HG03108 (cell line): ENCODE measurements around the gene MED25.

ENCODE experiments used
- ATAC-seq: cut with Tn5 transposase; IDR thresholded peaks from one replicate; pipeline ENCODE4 v1.9.1; 2021; ENCODE audit warnings: moderate library complexity; ENCODE audit not compliant: unreplicated experiment

The MED25 gene

DNA sequence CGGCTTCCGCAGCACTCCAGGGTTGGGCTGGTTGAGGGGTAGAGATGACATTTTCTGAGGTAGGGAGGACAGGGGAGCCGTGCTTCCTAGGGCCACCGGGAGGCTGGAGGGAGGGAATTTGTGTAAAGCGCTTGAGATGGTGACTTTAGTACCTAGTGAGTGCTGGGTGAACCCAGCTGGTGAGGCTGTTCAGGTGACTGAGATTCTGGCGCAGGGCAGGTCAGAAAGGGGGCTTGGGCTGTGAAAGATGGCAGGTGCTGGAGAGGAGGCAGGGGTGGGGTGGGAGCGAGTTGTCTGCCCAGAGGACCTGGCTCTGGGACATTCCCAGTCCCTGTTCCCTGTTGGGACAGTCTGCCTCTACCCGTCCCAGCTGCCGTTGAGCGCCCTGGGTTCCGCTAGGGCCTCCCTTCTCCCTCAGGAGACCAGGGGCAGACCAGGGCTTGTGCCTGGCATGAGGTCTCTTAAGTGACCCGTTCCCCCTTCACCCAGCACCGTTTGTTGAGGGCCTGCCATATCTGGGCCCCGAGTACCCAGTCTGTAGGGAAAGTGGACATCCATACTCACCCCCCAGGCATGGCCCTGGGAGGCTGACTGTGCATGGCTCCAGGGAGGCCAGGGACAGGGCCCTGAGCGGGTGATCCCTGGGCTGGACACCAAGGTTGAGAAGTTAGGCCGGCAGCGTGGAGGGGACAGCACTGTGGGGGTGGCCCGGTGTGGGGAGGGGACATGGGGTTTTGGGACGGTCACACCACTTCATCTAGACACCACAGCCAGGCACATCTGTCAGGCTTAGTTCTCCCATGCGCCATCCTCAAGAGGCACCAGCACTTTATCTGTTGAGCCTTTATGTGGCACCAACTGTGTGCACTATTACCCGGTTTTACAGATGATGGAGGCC, 37.8 kb downstream of the MED25 start:
- no peak for ATAC-seq

DNA sequence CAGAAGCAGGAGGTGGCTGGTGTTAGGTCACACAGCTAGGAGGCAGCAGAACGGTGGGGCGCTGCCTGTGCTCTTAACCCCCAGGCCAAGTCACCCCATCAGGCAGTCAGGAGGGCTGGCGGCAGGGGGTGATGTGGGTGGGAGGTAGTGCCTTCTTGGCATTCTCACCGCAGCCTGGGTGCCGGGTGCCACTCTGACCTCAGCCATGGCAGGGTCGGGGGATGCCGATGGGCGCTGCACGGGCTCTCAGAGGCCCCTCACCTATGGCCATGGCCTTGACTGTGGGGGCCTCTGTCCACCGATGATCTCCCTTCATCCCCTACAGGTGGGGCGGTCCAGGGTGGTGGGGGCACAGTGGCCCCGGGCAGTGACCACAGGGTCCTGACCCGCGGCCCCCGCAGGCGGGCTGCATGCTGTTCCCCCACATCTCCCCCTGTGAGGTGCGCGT, 38.5 kb downstream of the MED25 start:
- no peak for ATAC-seq

DNA sequence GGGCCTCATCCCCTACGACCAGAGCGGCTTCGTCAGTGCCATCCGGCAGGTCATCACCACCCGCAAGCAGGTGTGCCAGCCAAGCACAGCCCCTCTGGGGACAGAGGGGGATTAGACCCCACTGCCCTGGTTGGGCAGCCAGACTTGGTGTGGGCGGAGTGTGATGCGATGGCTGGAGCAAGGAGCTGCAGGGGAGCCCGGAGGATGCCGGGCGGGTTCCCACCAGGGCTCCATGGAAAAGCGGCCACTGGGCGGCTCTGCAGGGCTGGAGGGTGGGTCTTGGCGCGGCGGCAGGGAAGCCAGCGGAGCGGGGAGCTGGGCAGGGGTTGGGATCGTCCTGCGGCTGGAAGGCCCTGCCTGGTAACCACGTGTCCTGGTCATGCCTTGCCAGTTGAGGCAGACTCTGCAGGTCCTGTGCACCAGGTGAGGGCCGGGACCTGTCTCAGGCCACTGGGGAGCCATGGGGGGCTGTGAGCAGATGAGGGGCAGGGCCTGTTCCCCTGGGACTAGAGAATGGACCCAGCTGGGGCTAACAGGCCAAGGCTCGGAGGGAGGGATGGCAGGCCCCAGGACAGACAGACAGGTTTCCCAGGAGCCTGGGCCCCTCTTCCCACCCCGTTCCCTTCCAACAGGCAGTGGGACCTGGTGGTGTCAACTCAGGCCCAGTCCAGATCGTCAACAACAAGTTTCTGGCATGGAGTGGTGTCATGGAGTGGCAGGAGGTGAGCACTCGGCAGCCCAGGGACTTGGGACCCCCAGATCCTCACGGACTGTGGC, 39.2 kb downstream of the MED25 start:
- no peak for ATAC-seq

DNA sequence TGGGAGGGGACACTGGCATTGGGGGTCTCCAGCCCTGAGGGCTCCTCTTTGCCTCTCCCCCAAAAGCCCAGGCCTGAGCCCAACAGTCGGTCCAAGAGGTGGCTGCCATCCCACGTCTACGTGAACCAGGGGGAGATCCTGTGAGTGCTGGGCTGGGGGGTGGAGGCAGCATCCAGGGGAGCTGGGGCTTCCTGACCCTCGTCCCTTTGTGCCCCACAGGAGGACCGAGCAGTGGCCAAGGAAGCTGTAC, 39.7 kb downstream of the MED25 start:
- ATAC-seq: no peak

DNA sequence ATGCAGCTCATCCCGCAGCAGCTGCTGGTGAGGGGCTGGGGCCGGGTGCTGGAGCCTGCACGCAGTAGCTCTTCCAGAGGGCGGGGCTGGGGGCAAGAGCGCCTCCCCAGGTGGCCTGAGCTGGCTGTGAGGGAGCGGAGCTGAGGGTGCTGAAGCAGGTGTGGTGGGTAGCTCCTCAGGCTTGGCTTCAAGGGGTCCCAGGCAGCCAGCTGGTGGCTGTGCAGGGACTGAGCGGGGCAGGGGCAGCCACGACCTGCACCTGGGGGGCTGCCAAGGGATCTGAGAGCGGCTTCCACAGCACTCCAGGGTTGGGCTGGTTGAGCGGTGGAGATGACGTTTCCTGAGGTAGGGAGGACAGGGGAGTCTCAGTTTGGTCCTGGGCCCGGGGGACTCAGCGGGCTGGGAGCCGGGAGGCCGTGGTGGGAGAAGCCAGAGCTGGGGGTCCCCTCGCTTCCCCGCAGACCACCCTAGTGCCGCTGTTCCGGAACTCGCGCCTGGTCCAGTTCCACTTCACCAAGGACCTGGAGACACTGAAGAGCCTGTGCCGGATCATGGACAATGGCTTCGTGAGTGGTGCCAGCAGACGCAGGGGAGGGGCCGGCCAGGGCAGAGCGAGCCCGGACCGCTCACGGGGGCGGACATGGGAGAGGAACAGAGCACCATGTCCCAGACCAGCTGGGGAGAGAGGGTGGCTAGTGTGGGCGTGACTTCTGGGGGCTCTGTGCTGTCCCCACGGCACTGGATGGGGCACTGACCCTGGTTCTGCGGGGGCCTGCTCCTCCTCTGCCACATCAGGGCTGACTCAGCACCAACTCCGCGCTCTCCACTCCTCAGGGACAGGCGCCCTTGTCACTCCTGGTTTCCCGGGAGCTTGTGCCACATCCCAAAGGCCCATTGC, 40.2 kb downstream of the MED25 start:
- no peak for ATAC-seq

DNA sequence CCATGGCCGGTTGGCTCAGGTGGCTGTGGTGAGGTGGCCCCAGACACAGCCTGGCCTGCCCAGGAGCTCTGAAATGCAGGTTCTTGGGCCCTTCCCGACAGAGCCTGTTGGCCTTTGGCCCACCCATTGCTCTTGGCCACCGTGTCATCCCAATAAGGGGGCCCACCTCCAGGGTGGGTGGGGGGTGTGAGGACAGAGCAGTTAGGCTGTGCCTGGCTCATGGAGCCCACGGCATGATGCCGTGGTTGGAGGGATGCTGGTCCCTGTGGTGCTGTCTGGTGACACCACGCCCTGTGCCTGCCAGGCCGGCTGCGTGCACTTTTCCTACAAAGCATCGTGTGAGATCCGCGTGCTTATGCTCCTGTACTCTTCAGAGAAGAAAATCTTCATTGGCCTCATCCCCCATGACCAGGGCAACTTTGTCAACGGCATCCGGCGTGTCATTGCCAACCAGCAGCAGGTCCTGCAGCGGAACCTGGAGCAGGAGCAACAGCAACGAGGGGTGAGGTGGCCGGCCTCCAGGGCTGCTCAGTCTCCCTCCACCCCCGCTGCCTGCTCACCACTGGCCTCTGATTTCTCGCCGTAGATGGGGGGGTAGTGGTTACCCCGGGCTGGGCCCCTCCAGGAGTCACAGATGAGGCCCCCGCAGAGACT, 41.7 kb downstream of the MED25 start:
- no peak for ATAC-seq

DNA sequence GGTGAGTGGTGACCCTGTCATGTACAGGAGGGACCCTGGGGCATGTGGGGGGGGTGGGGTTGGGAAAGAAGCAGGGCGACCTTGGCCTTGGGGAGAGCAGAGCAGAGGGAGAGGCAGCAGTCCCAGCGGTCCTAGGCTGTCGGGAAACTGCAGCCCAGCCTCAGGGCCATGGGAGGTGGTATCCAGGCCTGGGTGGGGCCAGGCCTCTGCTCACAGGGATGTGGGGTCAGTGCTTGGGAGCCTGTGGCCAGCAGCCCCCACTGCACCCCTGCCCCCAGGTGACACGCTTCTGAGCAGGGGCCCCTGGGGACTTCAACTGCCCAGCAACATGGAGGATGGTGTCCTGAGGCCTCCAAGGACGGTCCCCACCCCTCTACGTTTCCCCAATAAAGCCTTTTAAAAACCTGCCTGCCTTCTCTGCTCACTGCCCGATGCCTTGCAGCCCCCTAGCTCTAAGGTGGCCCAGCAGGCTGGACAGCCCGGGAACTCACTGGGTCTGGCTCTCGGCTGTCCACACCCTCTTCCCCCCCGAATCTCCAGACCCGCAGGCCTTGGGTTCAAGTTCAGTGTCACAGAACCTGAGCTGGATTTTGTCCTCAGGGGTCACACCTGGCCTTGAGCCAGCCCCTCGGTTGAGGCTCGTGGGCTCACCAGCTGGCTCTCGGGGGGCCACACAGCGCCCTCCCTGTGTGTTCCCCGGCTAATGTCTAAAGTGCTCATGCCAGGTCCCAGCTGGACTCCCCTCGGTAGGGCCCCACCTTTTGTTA, 42.4 kb downstream of the MED25 start:
- ATAC-seq: no peak

DNA sequence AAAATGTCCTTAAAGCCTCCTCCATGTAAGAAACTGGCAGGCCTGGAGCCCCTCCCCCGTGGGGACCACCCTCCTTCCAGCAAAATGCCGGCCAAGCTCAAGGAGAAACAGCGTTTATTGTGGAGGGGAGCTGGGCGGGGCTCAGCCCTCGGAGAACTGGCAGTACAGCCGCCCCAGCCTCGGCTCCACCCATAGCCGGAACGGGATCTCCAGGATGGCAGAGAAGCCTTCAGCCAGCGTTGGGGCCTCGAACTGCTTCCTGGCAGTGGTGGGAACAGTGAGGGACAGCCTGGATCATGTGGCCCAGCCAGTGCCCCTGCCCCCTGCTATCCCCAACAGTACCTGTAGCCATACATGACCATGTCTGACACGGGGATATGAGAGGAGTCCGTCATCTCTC, 43.0 kb downstream of the MED25 start:
- no peak for ATAC-seq

DNA sequence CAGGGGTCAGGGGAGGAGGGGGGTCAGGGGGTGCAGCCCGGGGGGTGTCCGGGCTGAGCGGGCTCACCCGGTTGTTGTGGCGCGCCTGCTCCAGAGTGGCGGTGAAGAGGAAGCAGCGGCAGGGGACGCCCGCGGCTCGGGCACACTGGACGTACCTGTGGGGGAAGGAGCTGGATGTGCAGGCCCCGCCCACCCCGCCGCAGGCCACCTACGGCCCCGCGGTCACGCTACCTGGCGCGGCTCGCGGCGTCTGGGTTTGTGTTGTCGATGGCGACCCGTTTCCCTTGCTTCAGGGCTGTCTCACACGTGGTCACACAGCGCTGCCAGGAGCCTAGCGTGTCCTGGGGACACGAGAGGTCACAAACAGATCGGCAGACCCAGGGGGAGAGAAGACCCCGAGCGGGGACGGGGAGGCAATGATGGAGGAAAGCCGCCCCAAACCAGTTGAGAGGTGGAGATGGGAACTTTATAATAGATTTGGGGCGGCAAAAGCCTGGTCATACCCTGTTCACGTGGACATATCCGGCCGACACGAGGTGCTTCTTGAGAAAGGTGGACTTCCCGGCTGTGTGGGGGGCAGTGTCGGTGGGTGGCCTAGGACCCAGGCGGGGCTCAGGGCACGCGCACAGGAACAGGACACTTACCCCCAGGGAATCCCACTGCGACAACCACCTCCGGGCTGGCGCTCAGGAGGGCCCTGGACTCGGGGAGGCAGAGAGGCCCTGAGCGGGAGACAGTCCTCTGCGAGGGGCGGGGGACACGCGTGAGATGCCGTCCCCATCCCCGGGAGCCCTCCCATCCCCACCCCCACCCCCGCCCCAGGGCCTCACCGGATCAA, 43.7 kb downstream of the MED25 start:
- ATAC-seq: no peak

DNA sequence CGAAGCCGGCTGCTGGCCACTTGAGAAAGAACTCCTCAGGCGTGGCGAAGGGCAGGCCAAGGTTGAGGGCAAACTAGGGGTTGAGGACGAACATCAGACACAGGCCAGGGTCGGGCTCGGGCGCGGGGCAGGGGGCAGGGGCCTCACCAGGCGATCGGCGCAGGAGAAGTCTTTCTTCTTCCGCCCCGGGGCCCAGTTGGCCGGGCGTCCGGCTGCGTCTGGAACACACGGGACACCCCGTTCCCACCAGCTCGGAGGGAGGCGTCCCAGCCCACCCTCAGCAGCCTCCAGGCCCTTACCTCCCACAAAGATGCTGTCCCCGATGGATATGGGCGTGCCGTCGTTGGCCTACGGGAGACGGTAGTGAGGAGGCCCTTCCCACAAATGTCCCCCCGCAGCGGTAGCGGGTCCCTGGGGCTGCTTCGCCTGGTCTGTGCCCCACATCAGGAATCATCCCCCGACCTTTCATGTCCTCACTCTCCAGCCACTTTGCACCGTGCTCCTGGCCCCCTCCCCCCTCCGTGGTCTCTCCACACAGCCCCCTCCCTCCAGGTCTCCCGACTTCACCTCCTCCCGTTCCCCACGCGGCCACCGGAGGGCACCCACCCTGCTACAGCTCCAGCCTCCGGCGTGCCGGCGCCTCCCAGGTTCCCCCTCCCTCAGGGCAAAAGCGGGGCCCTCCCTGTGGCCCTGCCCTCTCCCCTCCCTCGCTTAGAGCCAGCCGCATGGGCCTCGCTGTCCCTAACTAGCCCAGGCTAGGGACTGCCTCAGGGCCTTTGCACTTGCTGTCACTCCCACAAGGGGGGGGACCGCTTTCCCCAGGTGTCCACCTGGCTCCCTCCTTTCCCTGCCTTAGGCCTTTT, 44.5 kb downstream of the MED25 start:
- no peak for ATAC-seq

DNA sequence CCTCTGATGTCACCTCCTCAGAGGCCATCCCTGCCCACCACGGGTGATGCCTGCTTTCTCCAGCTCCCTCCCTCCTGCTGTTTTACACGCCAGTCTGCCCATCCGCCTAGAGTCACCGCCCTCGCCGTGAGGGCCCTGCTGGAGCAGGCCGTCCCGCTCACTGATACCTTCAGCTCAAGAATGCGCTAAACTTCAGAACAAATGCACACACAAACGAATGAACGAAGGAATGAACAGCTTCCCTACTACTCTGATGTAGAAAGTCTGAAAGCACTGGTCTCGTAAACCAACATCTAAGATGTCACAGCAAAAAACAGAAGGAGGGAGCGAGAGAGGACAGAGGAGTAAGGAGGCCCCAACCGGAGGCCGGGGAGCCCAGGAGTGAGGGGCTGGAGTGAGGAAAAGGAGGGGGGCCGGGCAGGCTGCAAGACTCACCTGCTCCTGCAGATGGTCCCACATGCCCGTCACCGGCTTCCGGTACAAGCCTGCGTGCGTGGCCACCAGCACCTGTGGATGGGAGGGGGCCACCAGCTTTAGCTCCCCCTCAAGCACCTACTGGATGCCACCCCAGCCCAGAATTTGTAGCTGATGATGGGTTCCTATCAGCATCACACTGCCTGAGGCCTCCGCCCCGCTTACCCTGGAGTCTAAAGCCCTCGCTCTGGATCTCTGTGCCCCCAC, 45.3 kb downstream of the MED25 start:
- no peak for ATAC-seq

DNA sequence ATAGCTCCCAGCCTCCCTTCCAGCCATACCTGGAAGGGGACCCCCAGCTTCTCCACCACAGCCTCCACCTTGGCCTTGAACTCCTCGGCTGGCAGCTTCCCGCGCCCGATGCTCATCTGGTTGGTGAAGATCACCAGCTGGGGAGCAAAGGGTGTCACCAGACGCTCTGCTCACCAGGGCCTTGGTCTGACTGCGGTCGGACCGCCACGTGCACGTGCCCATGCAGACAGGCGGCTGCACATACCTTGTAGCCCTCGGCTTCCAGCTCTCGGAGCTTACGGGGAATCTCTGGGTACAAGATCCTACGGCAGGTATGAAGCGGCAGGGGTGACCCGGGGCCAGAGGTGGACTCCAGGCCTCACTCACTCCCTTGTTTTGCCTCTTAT, 45.8 kb downstream of the MED25 start:
- ATAC-seq: no peak

DNA sequence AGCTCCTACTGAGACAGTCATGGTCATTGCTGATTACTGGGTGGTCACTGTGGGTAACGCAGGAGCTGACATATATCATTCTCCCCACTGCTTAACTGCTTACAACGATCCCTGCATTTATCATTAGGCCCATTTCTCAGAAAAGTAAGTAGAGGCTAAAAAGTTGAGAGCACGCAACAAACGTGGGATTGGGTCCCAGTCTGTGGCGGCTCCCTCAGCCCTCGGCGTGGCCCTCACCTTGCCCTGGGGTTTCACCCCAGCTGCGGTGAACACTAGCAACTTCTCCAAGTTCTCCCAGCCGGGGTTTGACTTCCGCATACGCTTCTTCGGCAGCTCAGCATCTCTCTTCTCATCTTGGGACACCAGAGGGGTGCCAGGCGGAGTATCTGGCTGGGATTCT, 46.8 kb downstream of the MED25 start:
- no peak for ATAC-seq

DNA sequence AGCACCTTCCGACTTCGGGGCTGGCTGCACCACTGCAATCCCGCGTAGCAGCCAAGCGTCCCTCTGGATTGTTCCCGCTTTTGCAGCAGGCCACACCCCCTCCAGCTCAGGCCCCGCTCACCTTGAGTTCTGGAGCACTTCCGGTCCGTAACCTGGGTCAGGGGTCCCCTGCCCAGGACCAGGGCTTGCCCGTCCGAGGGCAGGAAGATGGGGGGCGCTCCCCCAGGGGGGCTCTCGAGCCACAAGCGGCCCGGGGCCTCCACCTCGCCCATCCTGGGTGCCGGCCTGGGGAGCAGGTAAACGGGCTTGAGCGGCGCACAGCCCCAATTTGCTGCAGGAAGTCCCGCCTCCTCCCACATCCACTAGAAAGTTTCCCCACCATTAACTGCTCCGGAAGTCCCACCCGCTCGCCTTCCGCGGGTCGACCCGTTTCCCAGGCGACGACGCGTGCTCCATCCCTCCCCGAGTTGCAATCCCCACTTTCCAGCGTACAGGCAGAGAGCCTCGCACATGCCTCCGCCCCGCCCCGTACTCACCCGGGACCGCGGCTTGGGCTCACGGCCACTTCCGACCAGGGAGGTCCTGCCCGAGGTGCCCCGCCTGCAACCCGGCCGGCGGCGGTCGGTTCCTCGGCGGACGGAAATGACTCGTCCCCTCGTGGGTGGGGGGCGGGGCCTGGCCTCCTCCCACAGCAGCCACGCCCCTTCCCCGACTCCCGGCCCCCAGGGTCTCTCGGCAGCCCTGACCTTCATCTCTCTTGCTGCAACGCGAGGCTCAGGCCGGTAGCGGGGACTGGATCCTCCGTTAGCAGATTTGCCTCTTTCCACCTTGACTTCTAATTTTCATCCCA, 49.1 kb downstream of the MED25 start, which contains the start of gene PNKP:
PNKP (minus strand) TSS at position 644 of the 850 bp plus-strand sequence; CDS start at position 272, 372 bp downstream.
- ATAC-seq: peak; percentile 32

DNA sequence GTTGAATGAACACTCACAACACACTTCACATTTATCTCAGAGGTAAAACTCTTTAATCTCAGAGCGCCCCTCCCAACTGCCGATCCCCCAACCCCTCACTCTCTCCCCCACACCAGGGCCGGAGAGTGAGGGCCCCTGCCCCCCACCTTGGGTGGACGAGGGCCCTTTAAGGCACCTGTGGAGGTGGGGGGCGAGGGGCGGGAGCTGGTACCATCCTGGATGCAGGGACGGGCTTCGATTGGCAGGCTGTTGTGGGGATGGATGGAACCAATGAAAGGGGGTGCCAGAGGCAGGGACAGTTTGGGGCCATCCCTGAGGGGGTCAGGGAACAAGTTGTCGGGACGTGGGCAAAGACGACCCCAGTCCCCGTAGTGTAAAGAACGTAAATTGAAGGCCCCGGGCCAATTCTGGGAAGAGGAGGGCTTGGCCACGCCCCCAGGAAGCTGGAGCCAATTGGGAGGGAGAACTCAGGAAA, 51.0 kb downstream of the MED25 start:
- ATAC-seq: peak; percentile 8

DNA sequence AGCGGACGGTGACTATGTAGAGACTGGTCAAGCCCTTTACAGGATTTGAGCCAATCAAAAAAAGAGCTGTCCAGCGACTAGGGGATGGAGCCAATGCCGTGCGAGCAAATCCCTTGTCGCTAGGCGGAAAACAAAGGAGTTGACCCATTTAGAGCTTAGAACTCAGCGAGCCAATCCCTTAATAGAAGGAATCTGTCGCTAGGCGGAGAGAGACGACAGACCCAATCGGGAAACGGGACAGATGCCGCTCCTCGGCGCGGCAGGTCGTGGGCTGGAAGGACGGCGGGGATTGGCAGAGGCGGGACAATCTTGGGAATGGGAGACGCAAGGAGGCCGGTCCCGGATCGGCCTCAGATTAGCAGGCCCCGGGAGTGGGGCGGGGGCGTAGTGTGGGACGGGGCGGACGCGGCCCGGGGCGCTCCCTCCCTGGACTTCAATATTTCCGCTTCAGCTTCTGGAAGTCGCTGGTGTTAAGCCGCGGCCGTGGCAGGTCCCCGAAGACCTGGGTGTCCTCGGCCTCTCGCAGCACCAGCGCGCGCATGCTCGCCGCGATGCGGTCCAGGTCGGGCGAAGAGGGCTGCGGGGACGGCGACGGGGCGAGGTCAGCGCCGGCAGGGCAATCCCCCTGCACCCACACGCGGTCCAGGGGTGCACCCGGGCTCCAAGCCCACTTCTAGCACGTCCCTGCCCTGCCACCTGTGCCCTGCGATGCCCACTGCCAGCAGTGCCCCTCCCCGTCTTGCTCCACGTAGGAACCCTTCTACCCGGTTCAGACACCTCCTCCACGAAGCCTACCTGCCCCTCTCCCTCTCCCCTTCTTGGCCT, 51.6 kb downstream of the MED25 start:
- peak; percentile 69 for ATAC-seq
